Measurements from ENCODE around the gene C16orf87. TPM values are rescaled to one million over a fixed set of nuclear protein-coding genes. Genes with fewer than 3 reads are reported as not detected.
"Not testable (repeated sequence)": the region's sequence is repeated elsewhere in the genome, so short reads cannot be mapped to it uniquely, and the experiment has no call there.

Gene C16orf87
- total and polyA plus RNA-seq, 2 donors = 9.2 to 11.3 TPM

- not testable (repeated sequence) for H3K4me1 ChIP-seq (ENCODE audit: control insufficient read depth in 2 of 2, insufficient read depth in 2 of 2, low read length in 2 of 2); H3K36me3 ChIP-seq (ENCODE audit: control insufficient read depth in 2 of 2, insufficient read depth in 2 of 2, low read length in 1 of 2); H3K4me3 ChIP-seq (ENCODE audit: low read length in 2 of 2); H3K9me3 ChIP-seq (ENCODE audit: control insufficient read depth in 2 of 2, insufficient read depth in 1 of 2, low read length in 1 of 2); H3K27ac ChIP-seq (ENCODE audit: low read depth in 1 of 2, low read length in 1 of 2); H3K27me3 ChIP-seq (ENCODE audit: control insufficient read depth in 2 of 2, insufficient read depth in 1 of 2, low read length in 1 of 2); DNase-seq (ENCODE audit: low read depth in 6 of 9, low spot score in 9 of 9)
- WGBS = 97% methylated on average over 2 of the region's 2 CpGs
Observed at GRCh38 chr16:46784569-46784968, 46.4 kb downstream of the C16orf87 start.

GRCh38 chr16:46783800-46784199 lies 47.2 kb downstream of the C16orf87 start:
- DNase-seq (ENCODE audit: low read depth in 6 of 9, low spot score in 9 of 9) = no peak
- Histone ChIP-seq H3K9me3 (ENCODE audit: control insufficient read depth in 2 of 2, insufficient read depth in 1 of 2, low read length in 1 of 2) (no peaks in the 10 kb centered on the region), H3K27me3 (ENCODE audit: control insufficient read depth in 2 of 2, insufficient read depth in 1 of 2, low read length in 1 of 2) (no peaks in the 10 kb centered on the region), H3K27ac (ENCODE audit: low read depth in 1 of 2, low read length in 1 of 2) (no peak overlapping the region), H3K4me1 (ENCODE audit: control insufficient read depth in 2 of 2, insufficient read depth in 2 of 2, low read length in 2 of 2) (no peaks in the 10 kb centered on the region), H3K36me3 (ENCODE audit: control insufficient read depth in 2 of 2, insufficient read depth in 2 of 2, low read length in 1 of 2) (no peaks in the 10 kb centered on the region), H3K4me3 (ENCODE audit: low read length in 2 of 2) (no peak overlapping the region)
- 98% methylated on average over 4 of the region's 4 CpGs for whole genome bisulfite sequencing

- Histone ChIP-seq H3K4me1 (ENCODE audit: control insufficient read depth in 2 of 2, insufficient read depth in 2 of 2, low read length in 2 of 2) (no peaks in the 10 kb centered on the region), H3K4me3 (ENCODE audit: low read length in 2 of 2) (no peak overlapping the region), H3K27me3 (ENCODE audit: control insufficient read depth in 2 of 2, insufficient read depth in 1 of 2, low read length in 1 of 2) (no peaks in the 10 kb centered on the region), H3K9me3 (ENCODE audit: control insufficient read depth in 2 of 2, insufficient read depth in 1 of 2, low read length in 1 of 2) (peaks cover 2 to 11% of the 10 kb centered on the region in 2 donors), H3K27ac (ENCODE audit: low read depth in 1 of 2, low read length in 1 of 2) (no peak overlapping the region), H3K36me3 (ENCODE audit: control insufficient read depth in 2 of 2, insufficient read depth in 2 of 2, low read length in 1 of 2) (no peaks in the 10 kb centered on the region)
- WGBS = 96% methylated on average over 2 of the region's 2 CpGs
- no peak for DNase-seq (ENCODE audit: low read depth in 6 of 9, low spot score in 9 of 9)
Observed at GRCh38 chr16:46782320-46782719, 48.7 kb downstream of the C16orf87 start.

GRCh38 chr16:46777804-46778203 lies 53.2 kb downstream of the C16orf87 start:
- H3K4me3 ChIP-seq (ENCODE audit: low read length in 2 of 2) = no peak overlapping the region
- no peaks in the 10 kb centered on the region for H3K36me3 ChIP-seq (ENCODE audit: control insufficient read depth in 2 of 2, insufficient read depth in 2 of 2, low read length in 1 of 2)
- no peak for DNase-seq (ENCODE audit: low read depth in 6 of 9, low spot score in 9 of 9)
- peaks cover 2 to 11% of the 10 kb centered on the region in 2 donors for H3K9me3 ChIP-seq (ENCODE audit: control insufficient read depth in 2 of 2, insufficient read depth in 1 of 2, low read length in 1 of 2)
- no peaks in the 10 kb centered on the region for H3K27me3 ChIP-seq (ENCODE audit: control insufficient read depth in 2 of 2, insufficient read depth in 1 of 2, low read length in 1 of 2)
- 96% methylated on average over 12 of the region's 12 CpGs for WGBS
- no peak overlapping the region for H3K27ac ChIP-seq (ENCODE audit: low read depth in 1 of 2, low read length in 1 of 2)
- no peaks in the 10 kb centered on the region for H3K4me1 ChIP-seq (ENCODE audit: control insufficient read depth in 2 of 2, insufficient read depth in 2 of 2, low read length in 2 of 2)

- DNase-seq (ENCODE audit: low read depth in 6 of 9, low spot score in 9 of 9) = no peak
- H3K36me3 ChIP-seq (ENCODE audit: control insufficient read depth in 2 of 2, insufficient read depth in 2 of 2, low read length in 1 of 2) = no peaks in the 10 kb centered on the region
- H3K9me3 ChIP-seq (ENCODE audit: control insufficient read depth in 2 of 2, insufficient read depth in 1 of 2, low read length in 1 of 2) = peaks cover 2 to 11% of the 10 kb centered on the region in 2 donors
- H3K4me1 ChIP-seq (ENCODE audit: control insufficient read depth in 2 of 2, insufficient read depth in 2 of 2, low read length in 2 of 2) = no peaks in the 10 kb centered on the region
- no peak overlapping the region for H3K27ac ChIP-seq (ENCODE audit: low read depth in 1 of 2, low read length in 1 of 2)
- no peaks in the 10 kb centered on the region for H3K27me3 ChIP-seq (ENCODE audit: control insufficient read depth in 2 of 2, insufficient read depth in 1 of 2, low read length in 1 of 2)
- 95% methylated on average over 4 of the region's 4 CpGs for WGBS
- H3K4me3 ChIP-seq (ENCODE audit: low read length in 2 of 2) = no peak overlapping the region
Observed at GRCh38 chr16:46775214-46775613, 55.8 kb downstream of the C16orf87 start.

DNA sequence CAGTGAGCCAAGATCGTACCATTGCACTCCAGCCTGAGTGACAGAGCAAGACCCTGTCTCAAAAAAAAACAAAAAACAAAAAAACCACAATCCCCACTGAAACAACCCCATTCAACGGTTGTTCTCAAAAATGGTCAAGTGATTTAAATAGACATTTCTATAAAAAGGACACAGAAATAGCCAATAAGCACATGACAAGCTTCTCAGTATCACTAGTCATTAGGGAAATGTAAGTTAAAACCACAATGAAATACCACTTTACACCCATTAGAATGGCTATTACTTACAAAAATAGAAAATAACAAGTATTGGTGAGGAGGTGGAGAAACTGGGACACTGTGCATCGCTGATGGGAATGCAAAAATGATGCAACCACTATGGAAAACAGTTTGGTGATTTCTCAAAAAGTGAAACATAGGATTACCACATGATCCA lies 56.2 kb downstream of the C16orf87 start:
- Histone ChIP-seq H3K9me3 (ENCODE audit: control insufficient read depth in 2 of 2, insufficient read depth in 1 of 2, low read length in 1 of 2) (peaks cover 2 to 11% of the 10 kb centered on the region in 2 donors), H3K27me3 (ENCODE audit: control insufficient read depth in 2 of 2, insufficient read depth in 1 of 2, low read length in 1 of 2) (no peaks in the 10 kb centered on the region), H3K36me3 (ENCODE audit: control insufficient read depth in 2 of 2, insufficient read depth in 2 of 2, low read length in 1 of 2) (no peaks in the 10 kb centered on the region), H3K4me1 (ENCODE audit: control insufficient read depth in 2 of 2, insufficient read depth in 2 of 2, low read length in 2 of 2) (no peaks in the 10 kb centered on the region), H3K4me3 (ENCODE audit: low read length in 2 of 2) (no peak overlapping the region), H3K27ac (ENCODE audit: low read depth in 1 of 2, low read length in 1 of 2) (no peak overlapping the region)
- DNase-seq (ENCODE audit: low read depth in 6 of 9, low spot score in 9 of 9) = no peak
- WGBS = 72% methylated on average over 3 of the region's 3 CpGs

- no peaks in the 10 kb centered on the region for H3K27me3 ChIP-seq (ENCODE audit: control insufficient read depth in 2 of 2, insufficient read depth in 1 of 2, low read length in 1 of 2)
- no peaks in the 10 kb centered on the region for H3K9me3 ChIP-seq (ENCODE audit: control insufficient read depth in 2 of 2, insufficient read depth in 1 of 2, low read length in 1 of 2)
- no peaks in the 10 kb centered on the region for H3K4me1 ChIP-seq (ENCODE audit: control insufficient read depth in 2 of 2, insufficient read depth in 2 of 2, low read length in 2 of 2)
- H3K4me3 ChIP-seq (ENCODE audit: low read length in 2 of 2) = no peak overlapping the region
- no peak for DNase-seq (ENCODE audit: low read depth in 6 of 9, low spot score in 9 of 9)
- WGBS = 97% methylated on average over 4 of the region's 4 CpGs
- H3K27ac ChIP-seq (ENCODE audit: low read depth in 1 of 2, low read length in 1 of 2) = no peak overlapping the region
- H3K36me3 ChIP-seq (ENCODE audit: control insufficient read depth in 2 of 2, insufficient read depth in 2 of 2, low read length in 1 of 2) = no peaks in the 10 kb centered on the region
Observed at GRCh38 chr16:46772463-46772862, 58.5 kb downstream of the C16orf87 start.

DNA sequence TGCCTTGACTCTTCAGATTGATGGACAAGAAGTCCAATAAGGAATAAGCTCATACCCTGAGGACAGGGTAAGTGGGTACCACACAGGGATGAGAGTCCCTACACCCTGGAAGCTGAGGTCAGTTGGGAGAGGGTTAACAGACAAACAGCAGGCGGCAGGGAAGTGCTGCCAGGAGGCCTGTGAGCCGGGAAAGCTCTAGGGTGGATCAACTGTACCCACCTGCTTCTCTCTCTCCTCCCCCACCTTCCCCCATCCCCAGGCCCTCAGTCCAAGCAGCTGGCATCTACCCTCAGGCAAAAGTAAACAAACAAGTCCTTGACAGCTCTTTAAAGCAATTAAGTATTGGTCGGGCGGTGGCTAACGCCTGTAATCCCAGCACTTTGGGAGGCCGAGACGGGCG lies 62.2 kb downstream of the C16orf87 start:
- H3K27me3 ChIP-seq (ENCODE audit: control insufficient read depth in 2 of 2, insufficient read depth in 1 of 2, low read length in 1 of 2) = no peaks in the 10 kb centered on the region
- H3K27ac ChIP-seq (ENCODE audit: low read depth in 1 of 2, low read length in 1 of 2) = no peak overlapping the region
- no peak for DNase-seq (ENCODE audit: low read depth in 6 of 9, low spot score in 9 of 9)
- no peak overlapping the region for H3K4me3 ChIP-seq (ENCODE audit: low read length in 2 of 2)
- whole genome bisulfite sequencing = 97% methylated on average over 8 of the region's 8 CpGs
- no peaks in the 10 kb centered on the region for H3K9me3 ChIP-seq (ENCODE audit: control insufficient read depth in 2 of 2, insufficient read depth in 1 of 2, low read length in 1 of 2)
- no peaks in the 10 kb centered on the region for H3K36me3 ChIP-seq (ENCODE audit: control insufficient read depth in 2 of 2, insufficient read depth in 2 of 2, low read length in 1 of 2)
- no peaks in the 10 kb centered on the region for H3K4me1 ChIP-seq (ENCODE audit: control insufficient read depth in 2 of 2, insufficient read depth in 2 of 2, low read length in 2 of 2)

DNA sequence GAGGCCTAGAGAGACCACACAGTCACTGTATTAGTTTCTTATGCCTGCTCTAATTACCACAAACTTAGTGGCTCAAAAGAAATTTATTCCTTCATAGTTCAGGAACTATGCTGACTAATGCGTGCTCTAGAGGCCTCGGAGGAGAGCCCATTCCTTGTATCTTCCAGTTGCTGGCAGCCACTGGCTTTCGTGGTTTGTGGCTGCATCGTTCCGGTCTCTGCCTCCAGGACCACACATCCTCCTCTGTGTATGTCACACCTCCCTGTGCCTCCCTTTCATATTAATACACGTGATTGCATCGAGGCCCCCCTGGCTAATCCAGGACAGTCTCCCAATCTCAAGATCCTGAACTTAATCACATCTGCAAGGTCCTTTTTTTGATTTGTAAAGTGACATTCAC lies 65.9 kb downstream of the C16orf87 start:
- no peak for DNase-seq (ENCODE audit: low read depth in 6 of 9, low spot score in 9 of 9)
- Histone ChIP-seq H3K4me1 (ENCODE audit: control insufficient read depth in 2 of 2, insufficient read depth in 2 of 2, low read length in 2 of 2) (no peaks in the 10 kb centered on the region), H3K4me3 (ENCODE audit: low read length in 2 of 2) (no peak overlapping the region), H3K27me3 (ENCODE audit: control insufficient read depth in 2 of 2, insufficient read depth in 1 of 2, low read length in 1 of 2) (no peaks in the 10 kb centered on the region), H3K9me3 (ENCODE audit: control insufficient read depth in 2 of 2, insufficient read depth in 1 of 2, low read length in 1 of 2) (no peaks in the 10 kb centered on the region), H3K36me3 (ENCODE audit: control insufficient read depth in 2 of 2, insufficient read depth in 2 of 2, low read length in 1 of 2) (no peaks in the 10 kb centered on the region), H3K27ac (ENCODE audit: low read depth in 1 of 2, low read length in 1 of 2) (no peak overlapping the region)
- WGBS = 20% methylated on average over 7 of the region's 7 CpGs

- 80% methylated on average over 12 of the region's 12 CpGs for WGBS
- Histone ChIP-seq H3K4me3 (ENCODE audit: low read length in 2 of 2) (no peak overlapping the region), H3K36me3 (ENCODE audit: control insufficient read depth in 2 of 2, insufficient read depth in 2 of 2, low read length in 1 of 2) (no peaks in the 10 kb centered on the region), H3K4me1 (ENCODE audit: control insufficient read depth in 2 of 2, insufficient read depth in 2 of 2, low read length in 2 of 2) (no peaks in the 10 kb centered on the region), H3K27ac (ENCODE audit: low read depth in 1 of 2, low read length in 1 of 2) (no peak overlapping the region), H3K27me3 (ENCODE audit: control insufficient read depth in 2 of 2, insufficient read depth in 1 of 2, low read length in 1 of 2) (no peaks in the 10 kb centered on the region), H3K9me3 (ENCODE audit: control insufficient read depth in 2 of 2, insufficient read depth in 1 of 2, low read length in 1 of 2) (no peaks in the 10 kb centered on the region)
- no peak for DNase-seq (ENCODE audit: low read depth in 6 of 9, low spot score in 9 of 9)
Observed at GRCh38 chr16:46763147-46763546, 67.8 kb downstream of the C16orf87 start.
